Measurements from ENCODE around the gene FBXO47.

FBXO47 gene

DNA sequence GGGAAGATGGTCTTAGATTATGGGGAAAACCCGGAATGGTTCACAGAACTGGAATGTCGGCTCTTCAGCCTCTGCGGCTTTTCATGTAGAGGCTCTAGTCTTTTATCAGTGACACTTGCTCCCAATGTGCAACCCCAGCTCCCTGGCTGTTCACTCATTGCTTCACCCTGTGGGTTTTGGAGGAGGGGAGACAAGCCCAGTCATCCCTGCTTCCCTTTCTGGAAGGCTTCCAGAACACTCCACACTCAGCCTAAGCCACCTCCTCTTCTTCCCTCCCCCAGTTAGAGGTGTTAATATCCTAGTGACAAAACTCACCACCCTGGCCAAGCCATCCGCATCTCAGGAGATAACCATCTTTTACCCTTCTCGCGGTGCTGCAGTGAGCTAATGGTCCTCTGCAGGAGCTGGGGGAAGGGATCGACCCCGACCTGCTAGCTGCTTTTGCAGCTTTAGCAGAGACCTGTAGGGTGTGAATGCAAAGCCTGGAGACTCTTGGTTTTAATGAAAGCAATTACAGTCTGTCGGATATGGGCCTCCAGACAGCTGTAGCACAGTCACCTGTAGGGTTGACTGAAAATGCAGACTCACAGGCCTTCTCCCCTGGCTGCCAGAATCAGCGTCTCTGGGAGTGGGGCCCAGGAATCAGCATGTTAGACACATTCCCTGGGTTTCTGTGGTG is 66.1 kb downstream of the FBXO47 start:
- no peak for DNase-seq

DNA sequence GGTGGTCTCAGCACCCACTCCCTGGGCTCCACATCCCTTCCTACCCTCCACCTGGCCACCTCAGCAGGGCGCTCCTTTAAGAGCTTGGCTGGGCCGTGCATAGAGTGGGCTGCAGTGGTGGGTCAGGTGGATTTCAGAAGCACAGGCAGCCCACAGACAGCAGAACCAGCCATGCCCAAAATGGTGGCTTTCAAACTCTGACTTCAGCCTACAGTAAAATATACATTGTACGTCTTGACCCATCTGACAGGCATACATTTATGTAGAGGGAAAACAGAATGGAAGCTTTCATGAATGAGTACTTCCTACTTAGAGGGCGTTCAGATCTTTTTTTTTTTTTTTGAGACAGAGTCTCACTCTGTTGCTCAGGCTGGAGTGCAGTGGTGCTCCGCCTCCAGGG is 67.8 kb downstream of the FBXO47 start:
- no peak for DNase-seq

DNA sequence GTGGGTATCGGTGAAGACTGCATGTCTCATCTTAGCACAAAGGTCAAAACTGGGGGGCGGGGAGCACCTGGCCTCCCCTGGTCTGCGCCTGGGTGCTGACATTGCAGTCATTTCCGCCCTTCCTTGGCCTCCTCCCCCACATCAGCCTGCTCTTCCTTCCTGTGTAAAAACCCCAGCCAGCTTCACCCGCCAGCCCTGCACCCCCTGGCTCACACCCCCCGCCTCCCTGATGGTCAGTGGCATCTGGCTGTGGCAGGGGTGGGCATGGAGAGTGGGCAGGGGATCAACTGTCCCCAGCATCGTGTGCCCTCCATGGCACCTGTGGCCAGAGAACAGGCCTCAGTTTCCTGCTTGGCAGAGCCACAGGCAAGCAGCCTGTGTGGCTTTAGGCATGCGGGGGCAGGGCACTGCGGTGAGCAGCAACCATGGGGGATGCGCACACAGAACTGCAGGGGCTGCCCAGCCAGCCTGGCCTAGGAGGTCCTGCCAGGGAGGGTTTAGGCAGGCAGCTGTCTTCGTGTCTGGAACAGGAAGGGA is 68.3 kb downstream of the FBXO47 start:
- DNase-seq: peak; percentile 90

DNA sequence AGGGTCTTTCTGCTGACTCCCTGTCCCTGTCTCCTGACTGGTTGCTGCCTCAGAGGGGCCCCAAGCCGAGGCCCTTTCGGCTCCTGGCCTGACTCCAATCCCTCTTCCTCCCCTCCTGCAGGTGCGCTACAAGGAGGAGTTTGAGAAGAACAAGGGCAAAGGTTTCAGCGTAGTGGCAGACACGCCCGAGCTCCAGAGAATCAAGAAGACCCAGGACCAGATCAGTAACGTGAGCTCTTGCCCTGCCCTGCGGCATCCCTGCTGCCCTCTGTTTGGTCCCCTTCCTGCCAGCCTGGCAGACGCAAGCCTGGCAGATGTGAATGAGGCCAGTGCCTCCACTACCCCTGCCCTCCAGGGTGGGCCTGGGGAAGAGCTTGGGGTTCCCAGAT is 68.9 kb downstream of the FBXO47 start:
- no peak for DNase-seq

DNA sequence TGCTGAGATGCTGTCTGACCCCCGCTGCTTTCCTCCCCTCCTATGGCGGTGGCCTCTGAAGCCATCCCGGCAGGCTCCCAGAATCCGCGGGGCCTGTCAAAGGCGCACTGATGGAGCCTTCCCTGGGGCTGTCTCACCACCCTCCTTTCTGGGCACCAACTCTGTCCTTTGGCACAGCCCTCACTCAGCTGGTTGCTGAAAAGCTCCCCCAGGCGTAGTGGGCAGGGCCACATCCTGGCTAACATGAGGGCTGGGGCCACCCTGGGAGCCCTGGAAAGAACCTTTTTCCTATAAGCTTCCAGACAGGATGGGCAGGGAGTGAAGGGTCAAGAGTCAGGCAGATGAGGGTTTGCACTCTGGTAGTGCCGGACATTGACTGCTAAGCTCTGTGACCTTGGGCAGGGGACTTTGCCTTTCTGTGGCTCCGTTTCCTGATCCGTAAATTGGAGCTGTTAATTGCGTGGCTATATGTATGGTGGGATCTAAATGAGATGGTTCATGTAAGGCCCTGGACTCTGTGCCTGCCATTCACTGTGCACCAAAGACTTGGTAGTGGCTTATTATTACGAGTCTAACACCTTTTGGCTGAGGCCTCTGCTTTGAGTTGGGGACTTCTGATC is 69.4 kb downstream of the FBXO47 start:
- no peak for DNase-seq

DNA sequence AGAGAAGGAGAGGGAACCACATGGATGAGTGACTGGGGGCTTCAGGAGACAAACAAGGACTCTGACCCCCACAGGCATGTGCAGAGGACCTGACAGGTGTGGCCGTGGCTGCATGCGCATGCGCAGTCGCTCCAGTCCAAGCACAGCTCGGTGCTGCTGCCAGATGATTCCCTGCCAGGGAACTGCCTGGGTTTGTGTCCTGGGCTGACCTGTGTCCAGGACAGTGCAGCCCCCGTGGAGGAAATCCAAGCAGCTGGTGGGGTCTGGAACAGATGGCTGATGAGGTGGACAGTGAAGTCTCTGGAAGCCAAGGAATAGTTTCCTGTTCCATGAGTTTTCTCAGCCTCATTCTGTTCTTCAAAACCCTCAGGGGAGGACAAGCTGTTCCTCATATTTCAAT is 70.0 kb downstream of the FBXO47 start:
- no peak for DNase-seq

DNA sequence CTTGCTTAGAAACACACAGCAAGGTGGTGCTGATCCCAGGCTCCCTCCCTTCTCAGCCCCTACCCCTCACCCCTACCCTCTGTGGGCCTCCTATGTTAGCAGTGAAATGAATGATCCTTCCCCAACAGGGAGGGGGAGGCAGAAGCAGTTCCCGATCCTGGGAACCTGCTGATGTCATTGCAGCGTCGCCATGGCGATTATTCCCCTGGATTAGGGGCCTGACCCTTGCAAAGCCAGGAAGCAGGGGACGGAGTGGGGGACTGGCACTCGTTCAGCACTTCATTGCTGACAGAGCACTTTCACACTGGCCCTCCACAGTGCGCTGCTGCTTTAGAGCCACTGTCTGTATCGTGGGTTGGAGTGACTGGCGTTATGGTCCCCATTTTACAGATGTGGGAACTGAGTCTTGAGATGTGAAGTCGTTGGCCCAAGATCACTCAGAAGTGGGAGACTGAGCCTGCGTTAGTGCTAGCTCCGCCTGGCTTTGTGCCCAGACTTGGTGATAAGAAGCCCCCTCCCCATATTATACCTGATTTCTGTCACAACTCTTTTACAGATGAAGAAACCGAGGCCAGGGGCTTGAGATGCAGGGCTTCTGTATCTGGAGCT is 70.8 kb downstream of the FBXO47 start:
- DNase-seq: no peak

DNA sequence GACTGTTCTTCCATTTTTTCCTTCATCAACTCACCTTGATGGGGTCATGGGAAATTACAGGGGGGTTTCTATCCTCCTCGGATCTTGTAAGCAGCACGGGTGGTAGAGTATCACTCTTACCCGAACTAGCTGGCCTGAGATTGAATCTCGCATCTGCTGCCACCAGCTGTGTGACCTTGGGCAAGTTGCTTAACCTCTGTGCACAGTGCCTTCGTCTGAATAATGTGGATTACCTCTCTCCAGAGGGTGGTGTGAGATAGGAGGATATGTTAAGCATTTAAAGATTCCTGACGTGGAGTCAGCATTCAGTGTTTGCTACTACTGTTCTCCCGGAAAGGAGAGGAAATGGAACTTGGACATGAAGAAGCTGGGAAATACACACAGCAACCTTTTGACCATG is 72.9 kb downstream of the FBXO47 start:
- no peak for DNase-seq

DNA sequence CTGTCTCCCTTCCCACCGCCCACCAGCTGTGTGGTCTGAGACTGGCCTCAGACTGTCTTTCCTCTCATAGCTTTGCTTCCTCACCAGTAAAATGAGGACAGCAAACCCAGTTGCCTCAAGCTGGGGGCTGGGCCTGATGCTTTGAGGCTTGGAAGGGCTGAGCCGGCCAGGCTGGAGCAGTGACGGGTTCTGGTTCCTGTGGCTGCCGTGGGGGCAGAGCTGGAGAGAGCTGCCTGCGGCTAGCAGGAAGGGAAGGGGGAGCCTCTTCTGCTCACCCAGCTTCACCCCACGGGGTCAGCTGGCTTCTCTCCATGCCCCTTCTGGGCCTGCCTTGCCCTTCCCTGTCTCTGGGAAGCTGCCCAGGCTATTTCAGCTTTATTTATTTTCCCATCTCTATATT is 73.6 kb downstream of the FBXO47 start:
- DNase-seq: peak; percentile 33

DNA sequence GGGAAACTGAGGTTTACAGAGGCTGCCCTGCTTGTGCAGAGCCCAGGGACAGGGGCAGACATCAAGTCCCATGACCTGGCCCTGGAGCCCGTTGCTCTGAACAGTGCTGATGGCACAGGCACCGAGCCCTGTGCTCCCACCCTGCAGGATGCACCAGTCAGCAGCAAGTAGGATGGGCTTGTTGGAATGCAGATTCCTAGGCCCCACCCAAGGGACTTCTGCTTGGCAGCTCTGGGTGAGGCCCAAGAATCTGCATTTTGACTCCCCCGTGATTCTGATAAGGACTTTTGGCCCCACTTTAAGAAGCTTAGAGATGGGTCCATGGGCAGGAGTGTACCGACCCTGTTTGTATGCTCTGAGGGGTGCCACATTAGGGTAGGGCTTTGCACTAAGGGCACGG is 74.1 kb downstream of the FBXO47 start:
- no peak for DNase-seq

DNA sequence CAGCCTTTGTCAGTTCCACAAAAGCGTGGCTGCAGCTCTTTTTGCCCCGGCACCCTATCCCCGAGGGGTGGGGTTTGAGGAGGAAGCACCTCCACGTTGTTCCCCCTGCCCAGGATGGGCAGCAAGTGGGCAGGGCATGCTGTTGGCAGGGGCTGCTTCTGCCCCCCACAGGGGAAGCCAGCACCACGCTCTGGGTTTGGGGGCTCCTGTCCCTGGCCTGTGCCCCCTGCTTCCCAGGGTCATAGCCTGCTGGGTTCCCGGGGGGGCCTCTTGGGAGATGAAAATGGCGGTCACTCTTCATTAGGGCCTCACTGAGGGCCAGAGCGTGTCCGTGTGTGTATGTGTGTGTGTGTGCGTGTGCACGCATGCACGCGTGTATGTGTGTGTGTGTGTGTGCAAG is 74.6 kb downstream of the FBXO47 start:
- no peak for DNase-seq

DNA sequence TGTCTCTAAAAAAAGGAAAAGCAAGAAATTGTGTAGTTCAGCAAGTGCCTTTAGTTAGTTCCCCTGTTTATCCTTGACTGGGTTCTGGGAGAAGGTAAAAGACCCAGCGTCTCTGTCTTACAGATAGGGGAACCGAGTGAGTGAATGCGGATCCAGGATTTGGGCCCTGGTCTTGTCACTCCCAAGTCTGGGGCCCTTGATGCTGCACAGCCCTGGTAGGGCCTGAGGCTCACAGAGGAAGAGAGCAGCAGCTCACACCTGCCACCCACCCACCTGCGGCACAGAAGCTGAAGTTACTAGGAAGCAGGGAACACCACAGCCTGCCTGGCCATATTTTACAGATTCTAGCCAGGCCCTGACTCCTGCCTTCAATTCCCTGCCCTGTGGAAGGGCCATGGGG is 75.1 kb downstream of the FBXO47 start:
- DNase-seq: no peak

DNA sequence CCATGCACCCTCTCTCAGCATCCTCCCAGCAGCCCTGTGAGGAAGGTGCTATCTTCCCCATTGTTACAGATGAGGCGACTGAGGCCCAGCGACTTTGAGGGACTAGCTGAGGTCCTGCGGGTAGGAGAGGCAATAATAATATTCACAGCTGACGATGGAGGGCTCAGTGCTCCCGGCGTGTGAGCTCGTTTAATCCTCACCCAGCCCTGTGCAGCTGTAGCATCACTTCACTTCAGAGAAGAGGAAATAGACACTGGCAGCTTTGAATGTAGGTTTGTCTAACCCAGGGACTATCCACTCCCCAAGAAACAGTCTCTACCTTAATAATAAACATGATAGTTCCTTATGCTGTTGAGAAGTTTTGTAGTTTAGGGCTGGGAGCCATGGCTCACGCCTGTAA is 75.8 kb downstream of the FBXO47 start:
- DNase-seq: no peak

DNA sequence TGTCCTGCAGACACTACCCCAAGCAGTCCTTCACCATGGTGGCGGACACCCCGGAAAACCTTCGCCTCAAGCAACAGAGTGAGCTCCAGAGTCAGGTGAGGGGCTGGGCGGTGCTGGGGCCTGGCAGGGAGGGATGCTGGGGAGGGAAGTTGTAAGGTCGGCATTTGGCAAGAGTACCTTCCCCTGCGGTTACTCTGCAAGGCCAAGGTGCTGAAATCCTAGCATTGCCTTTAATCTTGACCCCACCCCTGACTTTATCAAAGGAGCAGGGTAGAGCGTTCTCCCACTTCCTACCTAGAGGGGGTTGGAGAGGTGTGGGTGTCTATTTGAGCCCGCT is 76.8 kb downstream of the FBXO47 start:
- DNase-seq: no peak

DNA sequence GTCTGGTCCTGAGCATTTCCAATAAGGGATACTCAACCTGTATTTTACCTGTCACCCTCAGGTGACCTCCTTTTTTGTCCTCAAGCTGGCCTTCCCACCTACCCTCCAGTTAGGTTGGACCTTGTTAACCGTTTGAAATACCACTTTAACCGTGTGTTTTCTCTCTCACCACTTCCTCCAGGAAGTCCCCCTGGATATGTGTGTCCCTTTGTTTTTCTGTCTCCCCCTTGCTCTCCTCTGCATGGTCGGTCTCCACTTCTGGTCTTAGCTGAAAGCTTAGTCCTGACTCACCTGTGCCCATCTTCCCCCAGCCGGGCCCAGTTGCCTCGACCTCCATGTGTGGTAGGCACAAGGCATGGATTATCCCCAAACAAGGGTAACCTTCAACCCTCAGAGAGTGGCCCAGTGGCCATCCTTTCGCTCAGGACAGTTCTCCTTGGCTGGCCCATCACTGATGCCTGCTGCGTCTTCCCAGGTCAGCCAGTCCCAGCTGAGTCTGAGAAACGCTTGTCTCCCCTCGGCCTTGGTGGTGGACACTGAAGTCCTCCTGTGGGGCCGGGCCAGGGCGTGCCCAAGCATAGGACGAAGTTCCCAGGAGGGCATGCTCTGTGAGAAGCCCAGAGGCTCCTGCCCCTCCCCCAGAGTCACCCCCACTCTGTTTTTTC is 77.3 kb downstream of the FBXO47 start:
- no peak for DNase-seq

DNA sequence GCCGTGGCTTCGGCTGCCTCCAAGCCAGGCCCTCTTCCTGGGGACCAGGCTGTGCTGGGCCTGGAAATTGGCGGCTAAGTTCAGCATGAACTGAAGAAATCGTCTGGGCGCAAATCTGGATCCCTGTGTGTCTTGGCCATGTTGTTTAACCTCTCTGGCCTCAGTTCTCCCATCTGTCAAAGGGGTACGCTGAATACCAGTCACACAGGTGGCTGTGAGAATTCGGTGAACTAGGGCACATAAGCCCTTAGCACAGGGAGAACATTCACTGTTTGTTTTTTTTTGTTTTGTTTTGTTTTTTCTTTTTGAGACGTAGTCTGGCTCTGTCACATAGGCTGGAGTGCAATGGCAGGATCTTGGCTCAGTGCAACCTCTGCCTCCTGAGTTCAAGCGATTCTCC is 78.4 kb downstream of the FBXO47 start:
- DNase-seq: no peak

DNA sequence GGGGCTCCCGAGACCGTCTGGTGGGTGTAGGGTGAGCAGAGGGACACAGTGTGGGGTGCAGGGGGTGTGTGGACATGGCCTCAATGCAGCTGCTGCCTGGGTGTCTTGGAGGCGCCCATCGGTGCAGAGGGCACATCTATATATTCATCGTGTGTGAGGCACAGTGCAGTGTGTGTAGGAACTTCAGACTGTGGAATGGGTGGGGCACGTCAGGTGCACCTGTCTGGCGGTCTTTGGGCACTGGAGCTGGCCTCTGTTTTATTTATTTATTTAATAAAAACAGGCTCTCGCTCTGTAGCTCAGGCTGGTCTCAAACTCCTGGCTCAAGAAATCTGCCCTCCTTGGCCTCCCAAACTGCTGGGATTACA is 80.6 kb downstream of the FBXO47 start:
- DNase-seq: no peak

Measured in stimulated activated CD4-positive, alpha-beta T cell treated with anti-CD3 and anti-CD28 coated beads, Interleukin-4, amount 100 ng/mL, for 24 hours (primary cell).